HG03460 (cell line): ENCODE measurements around the gene CRADD.
"Not testable (repeated sequence)": the region's sequence is repeated elsewhere in the genome, so short reads cannot be mapped to it uniquely, and the experiment has no call there.

Experiments
- ATAC-seq: cut with Tn5 transposase; IDR thresholded peaks from one replicate; pipeline ENCODE4 v1.9.1; 2021; ENCODE audit not compliant: unreplicated experiment

Gene CRADD

DNA sequence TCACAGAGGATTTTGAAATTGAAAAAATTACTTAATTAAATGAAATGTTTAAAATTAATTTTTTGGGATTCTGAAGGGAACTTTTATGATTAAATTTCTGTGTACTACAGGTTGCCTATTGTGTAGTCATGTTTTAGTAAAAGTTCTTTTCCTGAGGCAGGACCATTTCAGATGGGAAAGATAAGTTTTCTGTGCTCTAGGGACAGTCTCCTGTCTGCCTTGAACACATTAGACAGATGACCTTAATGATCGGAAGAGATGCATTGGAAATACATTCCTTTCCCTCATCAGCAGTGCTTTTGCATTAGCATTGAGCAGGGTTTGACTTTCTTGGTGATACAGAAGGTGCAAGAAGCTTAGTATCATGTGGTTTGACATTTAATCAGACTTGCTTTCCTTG, 28.1 kb downstream of the CRADD start:
- ATAC-seq, result no peak

DNA sequence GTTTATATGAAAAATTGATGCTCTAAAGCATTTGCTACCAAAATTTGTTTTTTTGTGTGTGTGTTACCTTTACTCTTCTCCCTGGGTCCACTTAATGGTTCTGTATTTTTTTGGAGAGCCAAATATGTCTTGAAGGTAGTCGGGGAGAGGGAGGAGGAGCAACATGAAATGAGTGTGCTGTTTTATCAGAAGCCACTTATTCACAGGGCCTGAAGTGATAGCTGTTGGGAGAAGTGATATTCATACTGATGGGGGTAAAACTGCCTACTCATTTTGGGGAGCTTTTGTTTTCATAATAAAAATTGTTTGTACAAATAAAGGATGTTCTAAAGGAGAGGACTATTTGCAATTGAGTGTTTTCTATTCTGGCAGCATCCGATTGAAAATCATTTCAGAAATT, 29.2 kb downstream of the CRADD start:
- ATAC-seq, result no peak

DNA sequence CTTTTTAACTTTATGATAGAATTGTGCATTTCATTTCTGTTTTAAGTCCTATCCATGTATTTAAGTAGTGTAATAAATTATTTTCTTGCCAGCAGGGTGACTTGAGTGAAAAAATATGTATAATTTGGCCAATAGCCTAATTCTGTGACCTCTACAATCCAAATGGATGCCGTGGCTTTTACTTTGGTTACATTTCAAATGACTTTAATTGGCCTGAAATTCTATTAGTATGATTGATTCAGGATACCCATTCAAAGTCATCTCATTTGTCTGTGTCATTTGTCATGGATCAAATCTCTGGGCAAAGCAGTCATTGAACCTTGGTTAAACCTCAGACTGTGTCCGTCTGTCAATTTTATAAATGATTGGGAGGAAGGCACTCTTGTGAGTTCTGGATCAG, 29.6 kb downstream of the CRADD start:
- ATAC-seq, result no peak

DNA sequence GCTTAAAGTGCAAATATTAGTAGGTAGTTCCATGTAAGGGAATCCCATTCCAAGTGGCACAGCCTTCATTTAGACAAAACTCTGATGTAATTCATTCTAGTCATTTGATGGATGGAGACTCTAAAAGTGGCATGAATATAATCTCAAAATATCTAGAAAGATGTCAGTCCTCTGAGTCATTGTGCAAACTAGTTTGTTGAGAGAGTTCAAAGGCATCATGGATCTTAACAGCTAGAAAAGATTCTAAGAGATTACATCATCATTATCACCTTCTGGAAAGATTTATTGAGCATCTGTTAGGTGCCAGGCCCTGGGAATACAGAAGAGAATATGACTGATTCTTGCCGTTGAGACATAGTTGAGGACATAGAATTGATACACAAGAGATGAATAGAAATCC, 30.7 kb downstream of the CRADD start:
- no peak for ATAC-seq

DNA sequence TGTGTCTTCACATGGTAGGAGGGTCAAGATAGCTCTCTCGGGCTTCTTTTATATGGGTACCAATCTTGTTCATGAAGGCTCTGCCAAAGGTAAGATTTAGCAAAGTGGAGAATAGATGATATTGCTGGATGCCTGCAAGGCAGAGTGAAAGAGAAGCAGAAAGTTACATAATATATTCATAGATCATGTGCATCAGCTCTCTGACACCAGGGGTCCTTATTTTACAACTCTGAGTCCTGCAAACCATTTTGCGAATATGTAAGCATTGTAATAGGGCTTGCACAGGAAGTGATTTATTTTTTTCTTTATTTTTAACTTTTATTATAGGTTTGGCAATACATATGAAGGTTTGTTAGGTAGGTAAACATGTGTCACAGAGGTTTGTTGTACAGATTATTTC, 31.8 kb downstream of the CRADD start:
- ATAC-seq, result no peak

DNA sequence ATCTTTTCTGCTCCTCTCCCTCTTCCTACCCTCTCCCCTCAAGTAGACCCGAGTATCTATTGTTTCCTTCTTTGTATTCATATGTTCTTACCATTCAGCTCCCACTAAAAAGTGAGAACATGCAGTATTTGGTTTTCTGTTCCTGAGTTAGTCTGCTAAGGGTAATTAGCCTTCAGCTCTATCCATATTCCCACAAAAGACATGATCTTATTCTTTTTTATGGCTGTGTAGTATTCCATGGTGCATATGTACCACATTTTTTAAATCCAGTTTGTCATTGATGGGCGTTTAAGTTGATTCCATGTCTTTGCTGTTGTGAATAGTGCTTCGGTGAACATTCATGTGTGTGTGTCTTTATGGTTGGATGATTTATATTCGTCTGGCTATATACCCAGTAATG, 32.2 kb downstream of the CRADD start:
- ATAC-seq, result no peak

DNA sequence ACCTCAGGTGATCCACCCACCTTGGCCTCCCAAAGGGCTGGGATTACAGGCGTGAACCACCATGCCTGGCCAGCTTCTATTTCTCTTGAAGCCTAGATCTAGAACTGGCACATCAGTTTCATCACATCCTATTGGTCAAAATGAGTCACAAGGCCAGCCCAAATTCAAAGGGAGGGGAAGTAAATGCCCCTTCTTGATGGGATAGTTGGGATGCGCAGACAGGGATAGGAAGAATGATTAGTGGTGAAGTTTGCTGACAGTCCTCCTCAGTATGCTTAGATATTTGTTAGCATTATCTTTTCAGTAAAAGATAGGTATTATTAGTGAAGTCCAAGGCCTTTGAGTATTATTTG, 33.4 kb downstream of the CRADD start:
- ATAC-seq, result no peak

DNA sequence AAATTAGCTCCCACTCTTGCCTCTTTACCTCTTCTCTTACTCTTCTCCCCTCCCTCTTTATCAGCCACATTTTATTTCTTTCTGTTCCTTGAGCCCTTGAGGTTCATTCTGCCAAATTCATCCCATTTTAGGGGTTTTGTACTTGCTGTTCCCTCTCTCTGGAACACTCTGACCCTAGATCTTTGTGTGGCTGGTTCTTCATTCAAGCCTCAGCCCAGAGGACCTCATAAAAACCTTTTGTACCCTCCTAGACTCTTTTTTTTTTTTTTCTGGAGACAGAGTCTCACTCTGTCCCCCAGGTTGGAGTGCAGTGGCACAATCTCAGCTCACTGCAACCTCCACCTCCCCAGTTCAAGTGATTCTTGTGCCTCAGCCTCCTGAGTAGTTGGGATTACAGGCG, 34.3 kb downstream of the CRADD start:
- not testable (repeated sequence) for ATAC-seq

DNA sequence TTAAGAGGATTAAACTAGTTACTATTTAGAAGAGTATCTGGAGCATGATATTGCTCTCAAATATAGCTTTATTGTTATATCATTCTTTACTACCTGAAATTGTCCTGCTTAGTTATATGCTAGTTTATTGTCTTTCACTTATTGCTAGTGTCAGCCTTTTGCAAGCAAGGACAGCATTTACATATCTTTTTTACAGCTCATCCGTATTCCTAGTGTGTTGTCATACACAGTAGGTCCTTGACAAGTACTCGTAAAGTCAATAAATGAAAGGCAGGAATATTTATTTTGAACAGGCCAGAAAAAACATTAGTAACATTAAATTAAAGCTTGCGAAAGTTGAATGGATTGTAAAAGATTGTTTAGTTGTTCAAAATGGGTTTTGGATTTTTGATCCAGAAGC, 35.0 kb downstream of the CRADD start:
- ATAC-seq, result no peak

DNA sequence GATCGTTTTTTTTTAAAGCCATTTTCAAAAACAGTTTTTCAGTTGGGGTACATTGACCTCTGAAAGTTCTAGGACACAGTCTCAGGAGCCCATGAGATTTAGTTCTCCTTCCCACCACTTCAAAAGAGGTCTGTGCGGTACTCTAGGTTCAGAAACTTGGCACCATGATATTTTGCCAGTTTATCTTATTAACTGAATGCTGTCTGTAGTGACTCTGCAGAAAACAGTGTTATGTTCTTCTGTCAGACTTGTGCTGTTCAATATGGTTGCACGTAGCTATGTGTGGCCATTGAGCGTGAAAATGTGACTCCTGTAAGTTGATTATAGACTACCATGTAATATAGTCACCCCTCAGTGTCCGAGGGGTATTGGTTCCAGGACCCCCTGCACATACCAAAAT, 35.9 kb downstream of the CRADD start:
- ATAC-seq, result no peak

DNA sequence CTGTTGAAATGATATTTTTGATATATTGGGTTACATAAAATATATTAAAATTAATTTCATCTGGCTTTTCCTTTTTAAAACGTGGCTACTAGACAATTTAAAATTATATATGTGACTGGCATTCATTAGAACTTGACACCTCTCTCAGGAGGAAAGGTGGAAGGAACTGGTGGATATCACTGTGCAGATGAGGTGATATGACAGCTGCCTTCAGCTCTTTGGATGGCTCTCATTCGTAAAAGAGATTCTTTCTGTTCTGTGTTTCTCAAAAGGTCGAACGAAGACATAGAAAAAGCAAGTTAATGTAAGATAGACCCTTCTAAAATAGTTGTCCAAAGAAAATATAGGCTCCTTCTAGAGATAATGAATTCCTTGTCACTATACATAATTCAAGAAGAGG, 36.6 kb downstream of the CRADD start:
- no peak for ATAC-seq

DNA sequence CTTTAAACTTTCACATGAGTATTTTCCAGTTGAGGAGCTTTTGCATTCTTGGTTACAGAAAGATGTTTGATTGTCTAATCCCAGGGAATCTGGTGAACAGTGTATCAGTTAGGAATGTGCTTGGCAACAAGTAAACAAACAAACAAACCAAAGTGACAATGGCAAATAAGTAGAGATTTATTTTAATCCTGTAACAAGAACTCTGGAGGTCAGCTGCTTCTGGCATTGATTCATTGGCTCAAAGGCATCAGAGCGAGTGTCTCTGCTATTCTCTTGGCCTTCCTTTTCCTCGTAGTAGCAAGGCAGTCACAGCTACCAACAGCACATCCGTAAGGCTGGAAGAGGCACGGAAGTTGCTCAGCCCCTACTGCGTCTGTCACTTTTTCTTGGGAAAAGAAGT, 37.2 kb downstream of the CRADD start:
- ATAC-seq, result no peak

DNA sequence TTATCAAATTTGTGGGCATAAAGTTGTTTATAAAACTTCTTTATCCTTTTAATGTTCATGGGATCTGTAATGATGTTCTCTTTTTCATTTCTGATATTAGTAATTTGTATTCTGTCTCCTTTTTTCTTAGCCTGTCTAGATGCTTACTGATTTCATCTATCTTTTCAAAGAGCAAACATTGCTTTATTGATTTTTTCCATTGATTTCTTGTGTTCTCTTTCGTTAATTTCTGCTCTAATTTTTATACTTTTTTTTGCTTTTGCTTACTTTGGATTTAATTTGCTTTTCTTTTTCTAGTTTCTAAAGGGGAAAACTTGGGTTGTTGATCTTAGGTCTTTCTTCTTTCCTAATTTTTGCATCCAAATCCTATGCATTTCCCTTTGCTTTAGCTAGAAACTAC, 42.5 kb downstream of the CRADD start:
- ATAC-seq, result no peak

DNA sequence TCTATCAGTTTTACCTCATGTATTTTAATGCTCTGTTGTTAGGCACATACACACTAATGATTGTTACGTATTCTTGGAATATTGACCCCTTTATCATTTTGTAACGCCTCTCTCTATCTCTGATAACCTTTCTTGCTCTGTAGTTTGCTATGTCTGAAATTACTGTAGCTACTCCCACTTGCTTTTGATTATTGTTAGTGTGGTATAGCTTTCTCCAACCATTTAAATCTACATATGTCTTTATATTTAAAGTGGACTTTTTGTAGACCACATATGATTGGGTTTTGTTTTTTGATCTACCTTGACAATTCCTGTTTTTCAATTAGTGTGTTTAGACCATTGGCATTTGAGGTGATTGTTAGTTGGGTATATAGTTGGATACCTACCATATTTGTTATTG, 43.4 kb downstream of the CRADD start:
- ATAC-seq, result no peak

DNA sequence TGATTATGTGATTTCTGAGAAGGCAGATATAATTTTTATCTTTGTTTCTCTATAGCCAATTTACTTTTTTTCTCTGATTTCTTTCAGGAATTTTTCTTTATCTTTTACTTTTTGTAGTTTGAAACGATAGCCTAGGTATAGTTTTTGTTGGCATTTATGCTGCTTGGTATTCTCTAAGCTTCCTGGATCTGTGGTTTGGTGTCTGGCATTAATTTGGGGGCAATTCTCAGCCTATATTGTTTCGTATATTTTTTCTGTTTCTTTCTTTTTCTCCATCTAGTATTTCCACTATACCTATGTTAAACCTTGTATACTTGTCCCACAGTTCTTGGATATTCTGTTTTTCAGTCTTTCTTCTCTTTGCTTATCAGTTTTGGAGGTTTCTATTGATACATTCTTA, 45.0 kb downstream of the CRADD start:
- no peak for ATAC-seq

DNA sequence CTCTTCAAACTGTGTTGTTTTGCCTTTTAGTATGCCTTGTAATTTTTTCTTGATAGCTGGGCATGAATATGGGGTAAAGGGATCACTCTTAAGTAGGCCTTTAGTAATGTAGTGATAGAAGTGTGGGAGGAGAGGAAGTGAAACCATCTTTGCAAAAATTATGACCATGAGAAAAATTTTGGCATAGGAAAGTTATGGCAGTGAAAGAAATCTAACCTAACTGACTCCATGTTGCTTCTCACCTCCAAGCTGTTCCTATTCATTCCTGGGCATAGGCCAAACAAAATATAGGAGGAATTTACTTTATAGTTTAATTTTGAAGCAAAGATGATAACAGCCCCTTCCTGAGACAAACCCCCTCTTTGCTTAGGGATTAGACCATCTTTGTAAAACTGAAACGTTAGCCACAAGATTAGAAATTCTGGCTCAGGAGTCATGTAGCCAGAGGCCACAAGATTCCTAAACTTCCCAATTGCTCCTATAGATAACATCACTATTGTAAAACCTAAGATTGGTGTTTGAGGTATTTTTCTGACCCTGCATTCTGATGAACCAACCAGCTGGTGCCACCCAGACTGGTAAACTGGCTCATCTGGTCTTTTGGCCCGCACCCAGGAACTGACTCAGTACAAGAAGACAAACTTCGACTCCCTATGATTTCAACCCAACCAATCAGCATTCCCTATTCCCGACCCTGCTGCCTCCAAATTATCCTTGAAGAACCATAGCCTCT, 45.8 kb downstream of the CRADD start:
- no peak for ATAC-seq

DNA sequence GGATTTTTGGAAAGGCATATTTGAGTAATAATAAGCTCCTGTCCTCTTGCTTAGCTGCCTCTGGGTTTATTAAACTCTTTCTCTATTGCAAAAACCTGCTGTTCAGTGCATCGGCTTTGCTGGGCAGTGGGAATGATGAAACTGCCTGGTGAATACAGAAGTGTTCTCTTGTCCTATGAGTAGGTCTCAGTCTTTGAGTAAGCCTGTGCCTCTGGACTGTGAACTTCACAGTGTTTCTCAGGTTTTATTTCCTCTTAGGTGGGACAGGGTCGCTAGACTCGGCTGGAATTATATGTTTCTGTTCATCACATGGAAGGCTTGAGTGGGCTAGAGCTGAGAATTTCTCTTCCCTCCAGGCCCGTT, 46.4 kb downstream of the CRADD start:
- no peak for ATAC-seq

DNA sequence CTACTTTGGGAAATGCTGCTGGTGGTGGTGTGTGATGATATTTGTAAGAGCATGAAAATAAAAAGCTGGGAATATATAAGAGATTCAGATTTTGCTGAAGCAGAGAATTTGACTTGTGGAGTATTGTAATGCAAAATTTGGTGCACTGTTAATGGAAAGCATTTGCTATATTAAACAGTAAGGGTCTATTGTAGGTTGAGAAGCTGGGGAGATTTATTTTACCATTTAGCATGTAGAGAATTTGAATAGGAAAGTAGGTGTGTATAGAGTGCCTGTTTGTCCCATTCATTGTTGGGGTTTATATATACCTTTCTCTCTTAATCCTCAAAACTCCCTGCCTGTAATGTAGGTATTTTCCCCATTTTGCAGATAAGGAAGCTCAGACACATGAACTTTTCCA, 48.4 kb downstream of the CRADD start:
- no peak for ATAC-seq

DNA sequence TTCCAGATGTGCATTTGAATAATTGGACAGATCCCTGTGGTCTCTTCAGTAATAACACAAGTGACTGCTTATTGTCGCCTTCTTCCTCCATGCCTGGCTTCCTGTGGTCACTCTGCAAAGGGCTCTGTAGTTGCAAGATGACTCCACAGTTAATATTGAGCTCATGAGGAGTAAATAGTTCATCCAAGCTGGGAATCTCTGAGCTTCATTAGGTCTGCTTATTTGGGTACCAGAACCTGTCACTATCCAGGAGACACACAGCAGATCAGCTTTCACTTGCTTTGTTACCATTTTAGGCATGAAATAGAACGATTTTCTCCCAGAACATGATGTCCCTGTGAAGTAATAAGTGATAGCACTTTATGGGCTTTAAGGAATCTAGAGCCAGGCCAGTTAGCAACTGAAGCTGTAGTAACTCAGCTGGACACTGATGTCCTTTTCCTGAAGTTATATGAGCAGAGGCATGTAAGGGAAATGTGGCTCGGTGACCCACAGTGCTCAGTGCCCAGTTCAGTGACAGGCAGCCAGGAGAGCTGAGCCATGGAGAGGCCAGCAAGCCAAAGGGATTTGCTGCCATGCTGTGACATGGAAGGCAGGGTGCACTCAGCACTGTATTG, 50.1 kb downstream of the CRADD start:
- no peak for ATAC-seq

DNA sequence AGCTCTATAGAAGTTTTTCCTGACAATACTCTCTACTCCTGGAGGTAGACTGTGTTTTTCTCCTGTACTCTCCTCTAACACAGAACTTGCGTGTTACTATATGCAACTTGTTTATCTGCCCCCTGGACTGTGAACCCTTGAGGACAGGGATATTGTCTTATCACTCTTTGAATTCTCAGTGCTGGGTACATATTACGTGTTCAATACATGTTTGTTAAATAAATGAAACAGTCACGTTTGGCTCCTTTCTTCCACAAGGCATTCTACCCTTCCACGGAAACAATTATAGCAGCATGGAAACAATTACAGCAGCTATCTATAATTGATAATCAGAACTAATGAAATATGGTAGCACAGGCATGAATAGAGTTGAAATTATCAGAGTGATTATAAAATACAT, 50.7 kb downstream of the CRADD start:
- ATAC-seq, result no peak

DNA sequence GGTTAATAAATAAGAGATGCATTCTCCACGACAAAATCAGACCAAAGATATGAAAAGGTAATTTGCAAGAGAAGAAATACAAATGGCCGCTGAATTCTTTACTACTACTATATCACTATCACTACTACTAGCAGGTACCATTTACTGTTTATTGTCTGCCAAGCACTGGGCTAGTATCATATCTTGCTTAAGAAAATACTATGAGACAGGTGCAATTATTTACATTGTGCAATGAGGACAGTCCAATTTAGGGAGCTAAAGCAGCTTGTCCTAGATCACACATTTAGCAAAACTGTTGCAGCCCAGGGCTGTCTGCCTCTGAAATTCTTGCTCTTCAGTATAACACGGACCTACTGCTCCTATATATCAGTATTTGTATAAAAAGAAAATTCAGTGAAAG, 52.8 kb downstream of the CRADD start:
- ATAC-seq, result no peak

DNA sequence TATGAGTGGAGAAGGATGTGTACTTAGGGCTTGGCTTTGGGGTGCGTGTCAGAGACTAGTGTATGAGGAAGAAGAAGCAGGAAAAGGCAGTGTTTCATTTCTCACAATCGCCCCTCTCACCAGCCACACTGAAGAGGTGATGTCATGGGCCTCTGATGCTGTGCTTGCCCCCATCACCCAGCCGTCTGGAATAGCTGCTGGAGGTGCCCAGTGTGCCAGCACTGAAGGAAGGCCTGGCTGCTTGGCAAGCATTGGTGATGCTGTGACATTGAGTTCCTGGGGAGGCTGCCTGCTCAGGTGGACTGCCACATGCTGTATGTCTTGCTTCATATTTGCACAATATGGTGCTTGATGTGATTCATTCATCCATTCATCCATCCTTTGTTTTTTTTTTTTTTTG, 56.2 kb downstream of the CRADD start:
- ATAC-seq, result peak; percentile 64

DNA sequence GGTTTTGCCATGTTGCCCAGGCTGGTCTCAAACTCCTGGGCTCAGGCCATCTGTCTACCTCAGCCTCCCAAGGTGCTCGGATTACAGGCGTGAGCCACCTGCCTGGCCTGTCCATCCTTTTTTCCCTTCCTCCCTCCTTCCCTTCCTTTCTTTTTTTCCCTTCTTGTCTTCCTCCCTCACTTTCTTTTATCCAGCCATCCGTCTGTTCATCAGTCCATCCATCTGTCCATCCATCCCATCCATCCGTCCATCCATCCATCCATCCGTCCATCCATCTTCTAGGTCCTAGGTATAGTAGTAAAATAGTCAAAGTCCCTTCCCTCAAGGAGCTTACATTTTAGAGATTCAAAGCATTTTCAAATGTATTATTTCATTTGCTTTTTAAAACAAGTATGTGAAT, 56.8 kb downstream of the CRADD start:
- ATAC-seq, result no peak
